CD4-positive, alpha-beta T cell (primary cell): ENCODE data around the gene GUK1. TPM values are rescaled to one million over a fixed set of nuclear protein-coding genes. Genes with fewer than 3 reads are reported as not detected.

Source experiments
- ATAC-seq: fragments of 200-7000 bp; cut with Tn5 transposase; one replicate; pipeline ENCODE4 v1.10.0; 2022; ENCODE audit warnings: mild to moderate bottlenecking; ENCODE audit not compliant: poor library complexity
- CTCF ChIA-PET: fragments of 350-600 bp; sonication (Branson Sonifier 250); formaldehyde crosslinking; loops from one replicate; lab custom pipeline; 2021; ENCODE audit warnings: antibody characterized with exemption, inconsistent platforms; lab: Charles Lee
- POLR2A ChIA-PET: fragments of 350-600 bp; sonication (Branson Sonifier 250); formaldehyde crosslinking; loops from one replicate; lab custom pipeline; 2021; ENCODE audit warnings: antibody characterized with exemption, inconsistent platforms; lab: Charles Lee
- DNase-seq, 14 experiments: peaks; one replicate each; pipeline ENCODE4 v3.0.0-alpha.2; 2013 to 2020; ENCODE audit warnings: mixed read lengths in 2 of 14
- H3K27ac ChIP-seq, 2 donors: one replicate each; pipeline versions ENCODE4 v1.5.1 to v1.7.0; 2013; ENCODE audit warnings: low read length in 2 of 2, low read depth in 1 of 2, mild to moderate bottlenecking in 1 of 2
- H3K27me3 ChIP-seq, 2 experiments: 1 replicate in 1 of 2; 2 replicates in 1 of 2; pipeline versions ENCODE4 v1.6.1 to v1.7.0; 2013; ENCODE audit warnings: low read length in 2 of 2, control low read depth in 1 of 2, mild to moderate bottlenecking in 1 of 2, moderate library complexity in 1 of 2; ENCODE audit not compliant: insufficient read depth in 2 of 2, control insufficient read depth in 1 of 2
- H3K36me3 ChIP-seq: one replicate; pipeline ENCODE4 v1.6.1; 2013; ENCODE audit warnings: low read length, control low read depth; ENCODE audit not compliant: insufficient read depth
- H3K4me1 ChIP-seq: one replicate; pipeline ENCODE4 v1.6.1; 2013; ENCODE audit warnings: low read length, control low read depth; ENCODE audit not compliant: insufficient read depth
- H3K4me3 ChIP-seq: one replicate; pipeline ENCODE4 v1.5.1; 2013; ENCODE audit warnings: mild to moderate bottlenecking, low read length, moderate library complexity
- H3K9me3 ChIP-seq, 2 experiments: 1 replicate in 1 of 2; 2 replicates in 1 of 2; pipeline versions ENCODE4 v1.6.1 to v1.7.0; 2013; ENCODE audit warnings: low read length in 2 of 2, mild to moderate bottlenecking in 2 of 2, control low read depth in 1 of 2, moderate library complexity in 1 of 2; ENCODE audit not compliant: control insufficient read depth in 1 of 2, insufficient read depth in 1 of 2
- H3K27ac Mint-ChIP-seq: one replicate; pipeline ENCODE4 v1.8.0; 2020; ENCODE audit warnings: mixed read lengths
- H3K27me3 Mint-ChIP-seq: one replicate; pipeline ENCODE4 v1.8.0; 2021; ENCODE audit warnings: mixed read lengths
- H3K36me3 Mint-ChIP-seq: one replicate; pipeline ENCODE4 v1.8.0; 2021; ENCODE audit warnings: low read depth, mixed read lengths
- H3K4me1 Mint-ChIP-seq: one replicate; pipeline ENCODE4 v1.8.0; 2021; ENCODE audit warnings: low read depth, mixed read lengths
- H3K4me3 Mint-ChIP-seq: one replicate; pipeline ENCODE4 v1.8.0; 2020; ENCODE audit warnings: mild to moderate bottlenecking, mixed read lengths
- H3K9me3 Mint-ChIP-seq: one replicate; pipeline ENCODE4 v1.8.0; 2020; ENCODE audit warnings: mixed read lengths
- intact Hi-C, 2 experiments: fragments of 100-400 bp; cut with DNase I in 1 of 2; cut with micrococcal nuclease in 1 of 2; formaldehyde crosslinking; loops; one replicate each; pipeline versions ENCODE4 v1.15.1 to v1.9.0; 2023 to 2025; cut with DNase I, micrococcal nuclease
- total RNA-seq, 174 experiments: library from RNA in 2 of 174; stranded (reverse) in 2 of 174; gene quantifications; one replicate each; pipeline ENCODE4 v1.2.3 and lab custom pipeline; 2021 to 2026
- TF ChIP-seq, protein P1 (sequence below): fragments of 200-600 bp; IDR thresholded peaks from one replicate; pipeline ENCODE4 v1.8.0; 2022; ENCODE audit warnings: antibody characterized with exemption, mild to moderate bottlenecking

GUK1 gene
- total RNA-seq, 2 experiments from 2014 or later, result 373 to 378 TPM

GRCh38 chr1:228117335-228117734, 22.7 kb upstream of the GUK1 start:
- Histone ChIP-seq H3K4me1 (no peaks in the 10 kb centered on the region), H3K27me3 (no peaks in the 10 kb centered on the region), H3K9me3 (no peaks in the 10 kb centered on the region), H3K36me3 (no peaks in the 10 kb centered on the region), H3K4me3 (no peak overlapping the region), H3K27ac (no peak overlapping the region)
- no peaks in the 10 kb centered on the region for H3K9me3 Mint-ChIP-seq
- POLR2A ChIA-PET, result no interaction called here
- intact Hi-C loops, result no loop called here
- DNase-seq, result no peak
- CTCF ChIA-PET, result no interaction called here
- H3K4me1 Mint-ChIP-seq, result no peaks in the 10 kb centered on the region
- H3K27me3 Mint-ChIP-seq, result no peaks in the 10 kb centered on the region
- no peak for ATAC-seq
- H3K36me3 Mint-ChIP-seq, result no peaks in the 10 kb centered on the region
- H3K27ac Mint-ChIP-seq, result no peak overlapping the region
- TF ChIP-seq, protein P1, sequence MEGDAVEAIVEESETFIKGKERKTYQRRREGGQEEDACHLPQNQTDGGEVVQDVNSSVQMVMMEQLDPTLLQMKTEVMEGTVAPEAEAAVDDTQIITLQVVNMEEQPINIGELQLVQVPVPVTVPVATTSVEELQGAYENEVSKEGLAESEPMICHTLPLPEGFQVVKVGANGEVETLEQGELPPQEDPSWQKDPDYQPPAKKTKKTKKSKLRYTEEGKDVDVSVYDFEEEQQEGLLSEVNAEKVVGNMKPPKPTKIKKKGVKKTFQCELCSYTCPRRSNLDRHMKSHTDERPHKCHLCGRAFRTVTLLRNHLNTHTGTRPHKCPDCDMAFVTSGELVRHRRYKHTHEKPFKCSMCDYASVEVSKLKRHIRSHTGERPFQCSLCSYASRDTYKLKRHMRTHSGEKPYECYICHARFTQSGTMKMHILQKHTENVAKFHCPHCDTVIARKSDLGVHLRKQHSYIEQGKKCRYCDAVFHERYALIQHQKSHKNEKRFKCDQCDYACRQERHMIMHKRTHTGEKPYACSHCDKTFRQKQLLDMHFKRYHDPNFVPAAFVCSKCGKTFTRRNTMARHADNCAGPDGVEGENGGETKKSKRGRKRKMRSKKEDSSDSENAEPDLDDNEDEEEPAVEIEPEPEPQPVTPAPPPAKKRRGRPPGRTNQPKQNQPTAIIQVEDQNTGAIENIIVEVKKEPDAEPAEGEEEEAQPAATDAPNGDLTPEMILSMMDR, result no peak
- no peak overlapping the region for H3K4me3 Mint-ChIP-seq

DNA sequence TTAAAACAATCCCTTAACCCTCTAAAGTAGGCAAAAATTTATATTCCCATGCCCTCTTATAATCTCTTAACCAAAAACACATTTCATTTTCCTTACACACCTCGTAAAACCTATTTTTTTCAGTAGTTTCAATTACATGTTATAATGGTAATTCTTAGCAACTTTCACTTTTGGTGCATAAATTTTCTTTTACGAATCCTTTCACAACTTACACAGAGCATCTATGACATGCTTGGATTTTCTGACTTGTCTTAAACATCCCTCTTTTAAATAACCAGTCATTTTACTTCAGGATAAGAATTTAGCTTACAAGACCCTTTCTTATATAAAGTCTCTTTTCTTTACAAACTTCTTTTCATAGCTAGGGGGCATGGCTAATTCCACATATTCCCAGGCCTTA, 22.0 kb upstream of the GUK1 start:
- H3K36me3 ChIP-seq, result no peaks in the 10 kb centered on the region
- H3K4me1 Mint-ChIP-seq, result no peaks in the 10 kb centered on the region
- no peaks in the 10 kb centered on the region for H3K36me3 Mint-ChIP-seq
- no peaks in the 10 kb centered on the region for H3K9me3 Mint-ChIP-seq
- intact Hi-C loops, result no loop called here
- no peak for DNase-seq
- H3K27me3 ChIP-seq, result no peaks in the 10 kb centered on the region
- no peak overlapping the region for H3K27ac ChIP-seq
- CTCF ChIA-PET, result no interaction called here
- H3K4me1 ChIP-seq, result no peaks in the 10 kb centered on the region
- H3K9me3 ChIP-seq, result no peaks in the 10 kb centered on the region
- no peak overlapping the region for H3K4me3 Mint-ChIP-seq
- no peaks in the 10 kb centered on the region for H3K27me3 Mint-ChIP-seq
- TF ChIP-seq, protein P1, result no peak
- no peak for ATAC-seq
- POLR2A ChIA-PET, result interaction anchor here (0.7 to 1.3 kb wide), 2 partner anchors 13 to 36 kb away, joined by 3 read pairs; partner anchors contain the start of gene ARF1
- no peak overlapping the region for H3K4me3 ChIP-seq
- no peak overlapping the region for H3K27ac Mint-ChIP-seq

GRCh38 chr1:228120351-228120750, 19.7 kb upstream of the GUK1 start:
- Histone ChIP-seq H3K27ac (no peak overlapping the region), H3K9me3 (no peaks in the 10 kb centered on the region), H3K4me3 (no peak overlapping the region), H3K4me1 (no peaks in the 10 kb centered on the region), H3K36me3 (no peaks in the 10 kb centered on the region), H3K27me3 (peaks cover 0 to 2% of the 10 kb centered on the region in 2 experiments)
- H3K9me3 Mint-ChIP-seq, result no peaks in the 10 kb centered on the region
- ChIA-PET CTCF (no interaction called here), POLR2A (interaction anchor here (0.9 to 1.3 kb wide), 2 partner anchors 11 to 12 kb away, joined by 3 read pairs; no protein-coding TSS in a partner anchor)
- no peaks in the 10 kb centered on the region for H3K27me3 Mint-ChIP-seq
- H3K36me3 Mint-ChIP-seq, result no peaks in the 10 kb centered on the region
- no peaks in the 10 kb centered on the region for H3K4me1 Mint-ChIP-seq
- no peak for DNase-seq
- TF ChIP-seq, protein P1, result no peak
- H3K27ac Mint-ChIP-seq, result no peak overlapping the region
- ATAC-seq, result no peak
- no peak overlapping the region for H3K4me3 Mint-ChIP-seq
- intact Hi-C loops, result no loop called here
